Caco-2 (cell line): ENCODE measurements around the gene MYOF. TPM values are rescaled to one million over a fixed set of nuclear protein-coding genes. Genes with fewer than 3 reads are reported as not detected.

Source experiments
- BruUV-seq: library from RNA; stranded (reverse); fragments of 400-500 nt; replicated peaks from 2 replicates; lab custom pipeline; 2021; lab: Mats Ljungman, UMichigan
- CTCF ChIA-PET: fragments of 300-600 bp; sonication (Branson Sonifier 250); formaldehyde crosslinking; loops from one replicate; lab custom pipeline; 2022; ENCODE audit warnings: antibody characterized with exemption; lab: Charles Lee
- POLR2A ChIA-PET: fragments of 300-600 bp; sonication (Branson Sonifier 250); formaldehyde crosslinking; loops from one replicate; lab custom pipeline; 2022; ENCODE audit warnings: antibody characterized with exemption; lab: Charles Lee
- DNase-seq, 2 experiments: peaks; one replicate each; pipeline versions ENCODE4 v3.0.0 to v3.0.0-alpha.2; 2020 to 2022
- H3K27me3 ChIP-seq: replicated peaks from 2 replicates; pipeline ENCODE4 v1.6.0; 2011; ENCODE audit warnings: low read length; ENCODE audit not compliant: control insufficient read depth, insufficient read depth
- H3K36me3 ChIP-seq: 2 replicates; pipeline ENCODE4 v1.5.1; 2011; ENCODE audit warnings: low read length; ENCODE audit not compliant: control insufficient read depth, insufficient read depth
- H3K4me1 ChIP-seq: fragments of 250-450 bp; sonication (Bioruptor Pico); 2 replicates; pipeline ENCODE4 v1.5.1; 2020; ENCODE audit warnings: mild to moderate bottlenecking
- H3K4me3 ChIP-seq: 2 replicates; pipeline ENCODE4 v1.5.1; 2011; ENCODE audit warnings: low read depth, mild to moderate bottlenecking, control low read depth, low read length
- H3K9me3 ChIP-seq: fragments of 250-450 bp; sonication (Bioruptor Pico); 2 replicates; pipeline ENCODE4 v1.5.1; 2020; ENCODE audit warnings: mild to moderate bottlenecking, moderate library complexity
- H3K27ac Mint-ChIP-seq: one replicate; pipeline ENCODE4 v1.8.0; 2022; ENCODE audit warnings: mixed read lengths; ENCODE audit not compliant: unreplicated experiment
- H3K27me3 Mint-ChIP-seq: one replicate; pipeline ENCODE4 v1.8.0; 2022; ENCODE audit warnings: mixed read lengths; ENCODE audit not compliant: insufficient read depth, unreplicated experiment
- H3K36me3 Mint-ChIP-seq: one replicate; pipeline ENCODE4 v1.8.0; 2022; ENCODE audit warnings: mild to moderate bottlenecking, mixed read lengths; ENCODE audit not compliant: insufficient read depth, unreplicated experiment
- H3K4me1 Mint-ChIP-seq: one replicate; pipeline ENCODE4 v1.8.0; 2022; ENCODE audit warnings: low read depth, mixed read lengths; ENCODE audit not compliant: unreplicated experiment
- H3K4me3 Mint-ChIP-seq: one replicate; pipeline ENCODE4 v1.8.0; 2022; ENCODE audit warnings: mild to moderate bottlenecking, moderate library complexity, mixed read lengths; ENCODE audit not compliant: unreplicated experiment
- H3K9me3 Mint-ChIP-seq: one replicate; pipeline ENCODE4 v1.8.0; 2022; ENCODE audit warnings: mixed read lengths; ENCODE audit not compliant: unreplicated experiment
- CTCF ChIP-seq, 2 experiments: fragments of 200-600 bp in 1 of 2; IDR thresholded peaks; 1 replicate in 1 of 2; 2 replicates in 1 of 2; pipeline versions ENCODE4 v1.5.1 to v1.8.0; 2011 to 2022; ENCODE audit warnings: antibody characterized with exemption in 1 of 2, control low read depth in 1 of 2, inconsistent platforms in 1 of 2, low read depth in 1 of 2, low read length in 1 of 2, mild to moderate bottlenecking in 1 of 2, moderate library complexity in 1 of 2; ENCODE audit not compliant: insufficient read depth in 1 of 2, severe bottlenecking in 1 of 2, unreplicated experiment in 1 of 2
- intact Hi-C: fragments of 100-400 bp; cut with micrococcal nuclease; formaldehyde crosslinking; loops from one replicate; pipeline ENCODE4 v1.10.0; 2022; ENCODE audit not compliant: unreplicated experiment
- total RNA-seq: library from RNA; stranded (reverse); gene quantifications from 2 replicates; pipeline ENCODE4 v1.2.3, GENCODE V29; 2022

The MYOF gene
- total RNA-seq, 1 experiment from 2014 or later: 148 TPM

DNA sequence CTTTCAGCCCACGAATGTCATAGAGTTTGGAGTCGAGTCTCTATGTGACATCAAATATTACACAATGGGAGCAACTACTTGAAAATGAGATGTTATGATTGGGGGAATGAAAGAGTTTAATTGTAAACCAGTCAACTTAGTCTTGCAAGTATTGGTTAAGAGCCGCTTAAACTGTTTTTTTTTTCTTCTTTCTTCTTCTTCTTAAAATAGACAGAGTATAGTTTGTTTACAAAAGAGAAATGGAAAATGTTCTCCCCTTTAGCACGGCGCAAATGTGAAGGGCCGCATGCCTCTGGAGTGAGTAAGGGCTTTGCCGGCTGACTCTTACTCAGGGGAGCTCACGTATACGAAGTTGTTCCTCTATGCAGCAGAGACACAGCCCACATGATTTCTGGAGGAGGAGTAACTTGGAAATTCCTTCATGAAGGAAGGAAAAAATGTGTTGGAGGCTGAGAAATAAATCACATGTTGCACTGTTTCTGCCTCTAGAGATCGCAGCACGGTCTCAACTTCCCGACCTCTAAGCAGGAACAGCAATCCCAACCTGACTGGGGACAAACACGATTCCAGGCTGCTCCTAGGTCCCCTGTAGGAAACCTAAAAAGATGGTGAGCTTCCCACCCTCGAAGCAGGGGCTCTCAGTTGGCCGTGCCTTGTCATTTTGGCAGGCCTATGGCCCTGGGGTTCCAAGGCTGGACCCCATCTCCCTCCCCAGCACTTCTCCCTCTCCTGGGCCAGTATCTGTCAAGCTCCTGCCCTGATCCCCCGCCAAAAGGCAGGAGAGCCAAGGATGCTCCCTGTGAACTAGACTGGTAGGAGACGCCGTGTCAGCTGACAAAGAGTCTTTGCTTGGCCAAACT, 44.8 kb downstream of the MYOF start:
- peak overlapping the region; percentile 96 for H3K27ac Mint-ChIP-seq
- CTCF ChIA-PET: interaction anchor here (0.7 to 1.7 kb wide), 6 partner anchors 21 to 243 kb away, joined by 3 to 12 read pairs (median 6); partner anchors contain the start of gene MYOF

DNA sequence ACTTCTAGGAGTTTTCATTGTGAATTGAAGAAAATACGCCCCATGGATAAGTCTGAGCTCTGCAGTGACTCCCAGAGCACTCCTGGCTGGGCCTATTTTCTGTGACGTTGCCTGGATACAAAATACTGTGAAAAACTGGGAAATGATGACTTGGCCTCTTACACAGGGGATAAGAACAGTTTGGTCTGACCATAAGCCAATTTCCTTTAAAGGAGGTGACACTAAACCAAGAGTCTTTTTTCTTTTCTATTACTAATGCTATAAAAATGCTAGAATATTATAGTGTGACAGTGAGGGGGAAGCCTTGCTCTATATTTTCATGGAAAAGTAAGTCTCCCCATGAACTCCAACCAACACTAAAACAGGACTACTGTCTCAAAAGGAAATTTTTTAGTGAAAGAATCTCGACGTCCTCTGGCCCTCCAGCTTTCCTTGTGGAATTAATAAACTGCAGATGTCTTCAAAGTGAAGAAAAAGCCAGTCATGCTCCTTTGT, 45.5 kb downstream of the MYOF start:
- POLR2A ChIA-PET: interaction anchor here (1.0 to 2.2 kb wide), 9 partner anchors 9 to 49 kb away, joined by 3 to 32 read pairs (median 9); partner anchors contain the start of gene MYOF
- no peaks in the 10 kb centered on the region for H3K27me3 ChIP-seq
- BruUV-seq: TSS peak; percentile 98
- peaks cover 72% of the 10 kb centered on the region for H3K4me1 Mint-ChIP-seq
- TF ChIP-seq CTCF (IDR thresholded peaks at IDR 0.05; ENCODE audit: insufficient read depth in 1 of 2, low read depth in 1 of 2, low read length in 1 of 2, severe bottlenecking in 1 of 2, unreplicated experiment in 1 of 2): no peak
- DNase-seq: no peak
- no peaks in the 10 kb centered on the region for H3K9me3 ChIP-seq
- no peak overlapping the region for H3K4me3 ChIP-seq
- peaks cover 66% of the 10 kb centered on the region for H3K36me3 Mint-ChIP-seq
- peak overlapping the region; percentile 96 for H3K27ac Mint-ChIP-seq
- peaks cover 66% of the 10 kb centered on the region for H3K4me1 ChIP-seq
- H3K4me3 Mint-ChIP-seq: peak overlapping the region; percentile 60
- H3K36me3 ChIP-seq: no peaks in the 10 kb centered on the region
- H3K27me3 Mint-ChIP-seq: no peaks in the 10 kb centered on the region
- CTCF ChIA-PET: interaction anchor here (1.0 to 1.7 kb wide), 5 partner anchors 22 to 244 kb away, joined by 3 to 12 read pairs (median 7); partner anchors contain the start of gene MYOF
- intact Hi-C loops: loop anchor here (1.0 to 2.0 kb wide), 6 partner anchors 9 to 46 kb away; partner anchors contain the start of gene MYOF
- H3K9me3 Mint-ChIP-seq: no peaks in the 10 kb centered on the region

More for the DNA sequence above, 44.8 kb downstream of the MYOF start:
- BruUV-seq: TSS peak; percentile 69
- no peak for TF ChIP-seq CTCF (IDR thresholded peaks at IDR 0.05; ENCODE audit: insufficient read depth in 1 of 2, low read depth in 1 of 2, low read length in 1 of 2, severe bottlenecking in 1 of 2, unreplicated experiment in 1 of 2)
- H3K27me3 Mint-ChIP-seq: no peaks in the 10 kb centered on the region
- peak overlapping the region; percentile 60 for H3K4me3 Mint-ChIP-seq
- Histone ChIP-seq H3K36me3 (no peaks in the 10 kb centered on the region), H3K27me3 (no peaks in the 10 kb centered on the region), H3K4me3 (no peak overlapping the region), H3K4me1 (peaks cover 73% of the 10 kb centered on the region), H3K9me3 (no peaks in the 10 kb centered on the region)
- H3K4me1 Mint-ChIP-seq: peaks cover 75% of the 10 kb centered on the region
- peak; percentile 84 to 88 for DNase-seq
- intact Hi-C loops: loop anchor here (1.0 to 2.0 kb wide), 6 partner anchors 8 to 45 kb away; partner anchors contain the start of gene MYOF
- peaks cover 70% of the 10 kb centered on the region for H3K36me3 Mint-ChIP-seq
- POLR2A ChIA-PET: interaction anchor here (1.0 to 2.2 kb wide), 9 partner anchors 9 to 48 kb away, joined by 3 to 32 read pairs (median 9); partner anchors contain the start of gene MYOF
- no peaks in the 10 kb centered on the region for H3K9me3 Mint-ChIP-seq
